Fibroblast of peridontal ligament (primary cell): ENCODE measurements around the gene GTF2H3.
"Not testable (repeated sequence)": the region's sequence is repeated elsewhere in the genome, so short reads cannot be mapped to it uniquely, and the experiment has no call there.

Experiments
- DNase-seq: peaks from one replicate; pipeline ENCODE4 v3.0.0-alpha.2; 2010; ENCODE audit errors: extremely low read depth

GTF2H3 gene

GRCh38 chr12:123633379-123634141 is at the start of gene GTF2H3, which contains the start of gene EIF2B1:
Gene GTF2H3 (plus strand): TSS chr12:123633829. CDS start chr12:123633860, 31 bp downstream.
Gene EIF2B1 (minus strand): TSS chr12:123633686. CDS start chr12:123633557, 129 bp downstream.
- peak; percentile 93 for DNase-seq

GRCh38 chr12:123591702-123592481 is 41.7 kb upstream of the GTF2H3 start:
- DNase-seq, result no peak

GRCh38 chr12:123595729-123596128 is 37.9 kb upstream of the GTF2H3 start:
- DNase-seq, result no peak

- DNase-seq, result no peak
These were observed 36.5 kb upstream of the GTF2H3 start for GRCh38 chr12:123597100-123597499.

GRCh38 chr12:123598522-123598921 is 35.1 kb upstream of the GTF2H3 start:
- DNase-seq, result no peak

- no peak for DNase-seq
These were observed 34.3 kb upstream of the GTF2H3 start for GRCh38 chr12:123599310-123599709.

GRCh38 chr12:123599721-123600120 is 33.9 kb upstream of the GTF2H3 start:
- DNase-seq, result no peak

GRCh38 chr12:123601602-123602489 is 31.8 kb upstream of the GTF2H3 start, which contains the start of gene DDX55:
Gene DDX55 (plus strand): TSS chr12:123602099. CDS start chr12:123602149, 50 bp downstream.
- DNase-seq, result peak; percentile 75

GRCh38 chr12:123602651-123603195 is 30.9 kb upstream of the GTF2H3 start:
- DNase-seq, result no peak

- DNase-seq, result not testable (repeated sequence)
These were observed 30.1 kb upstream of the GTF2H3 start for GRCh38 chr12:123603495-123603894.

GRCh38 chr12:123607756-123608155 is 25.9 kb upstream of the GTF2H3 start:
- DNase-seq, result no peak

GRCh38 chr12:123608182-123608581 is 25.4 kb upstream of the GTF2H3 start:
- no peak for DNase-seq

GRCh38 chr12:123614110-123614509 is 19.5 kb upstream of the GTF2H3 start:
- DNase-seq, result no peak

- DNase-seq, result peak; percentile 85
These were observed 19.1 kb upstream of the GTF2H3 start for GRCh38 chr12:123614531-123614930.

- DNase-seq, result no peak
These were observed 16.5 kb upstream of the GTF2H3 start for GRCh38 chr12:123617144-123617543.

GRCh38 chr12:123617580-123617979 is 16.0 kb upstream of the GTF2H3 start:
- no peak for DNase-seq

- DNase-seq, result peak; percentile 69
These were observed 12.5 kb upstream of the GTF2H3 start for GRCh38 chr12:123621101-123621500.

- DNase-seq, result no peak
These were observed 11.8 kb upstream of the GTF2H3 start for GRCh38 chr12:123621619-123622530.

GRCh38 chr12:123634142-123634561 is 523 bp downstream of the GTF2H3 start:
- no peak for DNase-seq

GRCh38 chr12:123643911-123644310 is 10.3 kb downstream of the GTF2H3 start:
- DNase-seq, result no peak
